ENCODE results near the gene ACSM2A. TPM values are rescaled to one million over a fixed set of nuclear protein-coding genes. Genes with fewer than 3 reads are reported as not detected.
A peak's percentile ranks its signal among the peaks of the same experiment; 100 is the strongest.
"Not testable (repeated sequence)": the region's sequence is repeated elsewhere in the genome, so short reads cannot be mapped to it uniquely, and the experiment has no call there.

ACSM2A gene, protein sequence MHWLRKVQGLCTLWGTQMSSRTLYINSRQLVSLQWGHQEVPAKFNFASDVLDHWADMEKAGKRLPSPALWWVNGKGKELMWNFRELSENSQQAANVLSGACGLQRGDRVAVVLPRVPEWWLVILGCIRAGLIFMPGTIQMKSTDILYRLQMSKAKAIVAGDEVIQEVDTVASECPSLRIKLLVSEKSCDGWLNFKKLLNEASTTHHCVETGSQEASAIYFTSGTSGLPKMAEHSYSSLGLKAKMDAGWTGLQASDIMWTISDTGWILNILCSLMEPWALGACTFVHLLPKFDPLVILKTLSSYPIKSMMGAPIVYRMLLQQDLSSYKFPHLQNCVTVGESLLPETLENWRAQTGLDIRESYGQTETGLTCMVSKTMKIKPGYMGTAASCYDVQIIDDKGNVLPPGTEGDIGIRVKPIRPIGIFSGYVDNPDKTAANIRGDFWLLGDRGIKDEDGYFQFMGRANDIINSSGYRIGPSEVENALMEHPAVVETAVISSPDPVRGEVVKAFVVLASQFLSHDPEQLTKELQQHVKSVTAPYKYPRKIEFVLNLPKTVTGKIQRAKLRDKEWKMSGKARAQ
- not detected for total RNA-seq

DNA sequence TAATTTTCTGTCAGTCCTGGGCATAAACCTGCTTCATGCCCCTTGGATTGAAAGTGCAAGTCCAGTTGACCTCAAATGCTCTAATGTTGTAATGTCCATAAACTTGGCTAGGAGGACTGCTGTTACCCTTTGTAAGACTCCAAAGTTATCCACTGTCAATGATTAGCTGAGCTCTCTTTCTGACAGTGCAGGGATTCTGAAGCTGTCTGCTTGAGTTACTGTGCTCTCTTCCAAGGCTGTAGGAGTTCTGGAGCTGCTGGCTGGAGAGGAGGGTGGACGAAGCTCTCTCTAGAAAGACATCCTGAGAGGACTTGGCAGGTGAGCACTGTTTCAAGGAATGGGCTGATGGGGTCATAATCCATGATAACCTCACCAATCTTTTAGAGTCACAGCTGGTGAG, at the start of gene ACSM2A:
Gene ACSM2A, plus strand, starts transcription at position 158 of the 400 bp plus-strand sequence. CDS start 8,594 bp downstream, outside the sequence.
- not testable (repeated sequence) for H3K36me3 Mint-ChIP-seq; H3K9me3 Mint-ChIP-seq; H3K27me3 Mint-ChIP-seq; ATAC-seq; H3K4me1 Mint-ChIP-seq (ENCODE audit: low read depth in 2 of 2); H3K4me3 Mint-ChIP-seq; DNase-seq (ENCODE audit: low spot score); H3K27ac Mint-ChIP-seq

DNA sequence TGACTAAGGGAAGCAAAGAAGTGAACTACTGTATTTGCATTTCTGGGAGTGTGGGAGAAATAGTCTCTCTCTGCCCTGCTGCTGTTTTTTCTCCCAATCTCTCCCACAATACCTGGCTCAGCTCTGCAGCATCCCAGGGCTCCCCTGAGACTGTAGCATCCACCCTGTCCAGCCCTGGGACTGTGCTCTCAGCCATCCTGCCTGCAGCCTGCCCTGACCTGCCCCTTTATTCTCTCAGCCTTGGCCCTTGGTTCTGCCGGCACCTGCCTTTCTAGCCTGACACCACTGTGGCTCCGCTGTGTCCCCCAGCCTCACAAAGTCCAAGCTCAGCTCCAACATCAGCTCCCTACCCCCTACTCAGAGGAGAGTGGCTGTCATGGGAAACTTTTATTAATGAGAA, 48.7 kb upstream of the ACSM2A start:
- ATAC-seq (peak in 1 of 2 donors; percentile 29), DNase-seq (ENCODE audit: low spot score) (no peak)
- Mint-ChIP-seq H3K27ac (no peak overlapping the region), H3K4me3 (no peak overlapping the region), H3K36me3 (no peaks in the 10 kb centered on the region), H3K27me3 (peaks cover 8 to 18% of the 10 kb centered on the region in 2 donors), H3K4me1 (ENCODE audit: low read depth in 2 of 2) (no peaks in the 10 kb centered on the region), H3K9me3 (no peaks in the 10 kb centered on the region)

DNA sequence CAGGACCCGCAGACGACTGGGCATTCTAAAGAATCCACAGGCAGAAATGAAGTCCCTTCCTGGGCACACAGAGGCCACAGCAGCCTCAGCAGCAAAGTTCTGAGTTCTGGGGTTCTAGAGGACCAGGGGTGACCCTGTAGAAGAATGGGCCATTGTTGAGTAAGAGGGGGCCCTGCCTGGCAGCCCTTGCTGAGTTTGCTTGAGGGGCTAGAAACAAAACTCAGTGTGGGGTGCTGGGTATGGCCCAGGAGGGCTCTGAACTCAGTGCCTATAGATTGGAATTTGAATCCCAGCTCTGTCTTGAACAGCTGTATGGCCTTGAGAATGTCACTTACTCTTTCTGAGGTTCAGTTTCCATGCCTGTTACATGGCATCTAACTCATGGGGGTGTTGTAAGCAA, 46.7 kb upstream of the ACSM2A start, which contains the start of gene PDILT:
Gene PDILT, minus strand, starts transcription at position 101 of the 400 bp plus-strand sequence. CDS start 5,437 bp downstream, outside the sequence.
- peaks cover 8 to 18% of the 10 kb centered on the region in 2 donors for H3K27me3 Mint-ChIP-seq
- no peak for ATAC-seq
- no peaks in the 10 kb centered on the region for H3K4me1 Mint-ChIP-seq (ENCODE audit: low read depth in 2 of 2)
- no peaks in the 10 kb centered on the region for H3K9me3 Mint-ChIP-seq
- DNase-seq (ENCODE audit: low spot score), result no peak
- H3K36me3 Mint-ChIP-seq, result no peaks in the 10 kb centered on the region
- H3K4me3 Mint-ChIP-seq, result no peak within 1 kb of the TSS
- peak within 1 kb of the TSS in 1 of 2 donors; percentile 3 for H3K27ac Mint-ChIP-seq

DNA sequence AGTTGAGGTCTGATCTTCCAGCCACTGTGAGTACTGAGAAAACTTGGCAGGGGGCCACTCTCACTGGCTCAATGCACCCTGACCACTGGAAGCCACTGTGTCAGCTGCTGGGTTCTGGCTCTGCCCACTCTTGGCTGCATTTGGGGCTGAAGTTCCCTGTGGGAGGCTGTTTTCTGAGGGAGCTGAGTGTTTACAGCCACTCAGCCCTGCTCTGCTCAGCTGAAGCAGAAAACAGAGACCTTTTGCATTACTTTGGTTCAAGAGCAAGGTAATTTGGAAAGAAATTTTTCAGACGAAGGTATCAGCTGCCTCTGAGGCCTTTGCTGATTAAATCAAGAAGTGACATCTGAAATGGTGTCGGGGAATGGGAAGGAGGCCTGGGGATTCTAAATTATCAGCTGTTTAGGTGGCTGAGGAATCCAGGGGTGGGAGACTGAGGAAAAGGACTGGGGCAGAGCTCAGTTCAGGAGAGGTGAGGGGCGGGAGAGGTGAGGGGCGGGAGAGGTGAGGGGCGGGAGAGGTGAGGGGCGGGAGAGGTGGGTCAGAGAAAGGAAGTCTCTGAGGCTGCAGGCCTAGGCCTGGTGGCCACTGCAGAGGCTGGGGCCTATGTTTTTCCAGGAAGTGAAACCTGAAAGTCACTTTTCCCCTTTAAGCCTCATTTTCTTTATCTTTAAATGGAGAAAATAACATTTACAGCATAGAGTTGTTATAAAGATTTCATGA, 41.8 kb upstream of the ACSM2A start, which contains the start of gene ACSM5:
Gene ACSM5, plus strand, starts transcription at position 137 of the 723 bp plus-strand sequence. CDS start 1,951 bp downstream, outside the sequence.
- ATAC-seq (no peak), DNase-seq (ENCODE audit: low spot score) (no peak)
- Mint-ChIP-seq H3K4me1 (ENCODE audit: low read depth in 2 of 2) (no peaks in the 10 kb centered on the region), H3K27ac (no peak within 1 kb of the TSS), H3K36me3 (no peaks in the 10 kb centered on the region), H3K4me3 (no peak within 1 kb of the TSS), H3K27me3 (peaks cover 5% of the 10 kb centered on the region in 2 donors), H3K9me3 (no peaks in the 10 kb centered on the region)

DNA sequence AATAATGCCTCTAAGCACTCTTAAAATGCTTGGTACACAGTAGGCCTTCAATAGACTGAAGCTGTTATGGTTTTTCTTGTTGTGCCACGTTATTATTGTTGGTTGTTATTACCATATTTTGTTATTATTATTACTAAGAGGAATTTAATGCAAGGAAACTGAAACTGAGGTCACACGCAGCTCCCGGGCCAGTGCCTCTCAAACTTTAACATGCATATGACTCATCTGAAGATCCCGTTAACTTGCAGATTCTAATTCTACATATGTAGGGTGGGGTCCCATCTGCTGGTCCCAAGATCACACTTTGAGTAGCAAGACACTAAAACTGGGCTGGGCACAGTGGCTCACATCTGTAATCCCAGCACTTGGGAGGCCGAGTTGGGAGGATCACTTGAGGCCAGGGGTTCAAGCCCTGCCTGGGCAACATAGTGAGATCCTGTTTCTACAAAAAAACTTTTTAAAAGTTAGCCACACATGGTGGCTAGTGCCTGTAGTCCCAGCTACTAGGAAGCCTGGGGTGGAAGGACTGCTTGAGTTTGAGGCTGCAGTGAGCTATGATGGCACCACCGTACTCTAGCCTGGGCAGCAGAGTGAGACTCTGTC, 41.1 kb upstream of the ACSM2A start:
- DNase-seq (ENCODE audit: low spot score), result no peak
- Mint-ChIP-seq H3K9me3 (no peaks in the 10 kb centered on the region), H3K27ac (no peak overlapping the region), H3K4me1 (ENCODE audit: low read depth in 2 of 2) (no peaks in the 10 kb centered on the region), H3K27me3 (peaks cover 9% of the 10 kb centered on the region in 2 donors), H3K4me3 (no peak overlapping the region), H3K36me3 (no peaks in the 10 kb centered on the region)
- no peak for ATAC-seq

DNA sequence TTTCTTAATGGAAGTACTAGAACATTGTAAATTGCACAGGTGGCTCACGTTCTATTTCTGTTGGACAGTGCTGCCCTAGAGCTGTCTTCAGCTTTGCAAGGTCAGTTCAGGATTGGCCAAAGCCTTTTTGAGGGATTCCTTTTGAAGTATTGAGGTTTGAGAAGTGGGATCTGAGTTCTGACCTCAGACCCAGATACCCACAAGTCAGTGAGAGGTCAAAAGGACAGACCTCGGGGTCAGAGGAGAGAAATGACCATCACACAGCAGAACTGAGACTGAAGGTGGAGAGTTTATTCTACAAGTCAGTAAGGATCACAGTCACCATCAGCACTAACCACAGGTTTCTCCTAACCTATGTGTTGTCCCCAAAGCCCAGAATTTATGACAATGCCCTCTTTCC, 40.3 kb upstream of the ACSM2A start:
- H3K4me1 Mint-ChIP-seq (ENCODE audit: low read depth in 2 of 2), result no peaks in the 10 kb centered on the region
- H3K9me3 Mint-ChIP-seq, result no peaks in the 10 kb centered on the region
- DNase-seq (ENCODE audit: low spot score) (no peak), ATAC-seq (no peak)
- no peak overlapping the region for H3K4me3 Mint-ChIP-seq
- peaks cover 9% of the 10 kb centered on the region in 2 donors for H3K27me3 Mint-ChIP-seq
- H3K27ac Mint-ChIP-seq, result no peak overlapping the region
- no peaks in the 10 kb centered on the region for H3K36me3 Mint-ChIP-seq

DNA sequence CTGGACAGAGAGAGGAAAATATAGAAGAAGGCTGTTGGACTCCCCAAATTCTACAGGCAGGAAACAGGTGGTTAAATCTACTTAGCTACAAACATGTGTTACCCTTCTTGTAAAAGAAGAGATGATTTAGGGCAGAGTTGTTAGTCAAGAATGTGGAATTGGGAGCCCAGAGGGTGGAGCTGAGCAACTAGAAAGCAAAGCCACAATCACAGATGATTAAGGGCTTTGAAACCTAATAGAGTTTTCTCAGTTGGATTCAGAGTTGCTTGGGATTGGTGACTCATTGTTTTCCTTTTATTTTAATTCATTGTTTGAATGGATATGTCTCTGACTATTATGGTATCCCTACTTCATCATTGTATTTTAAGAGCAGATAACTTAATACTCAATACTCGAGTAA, 35.8 kb upstream of the ACSM2A start:
- ATAC-seq (no peak), DNase-seq (ENCODE audit: low spot score) (no peak)
- Mint-ChIP-seq H3K36me3 (no peaks in the 10 kb centered on the region), H3K27me3 (peaks cover 9 to 14% of the 10 kb centered on the region in 2 donors), H3K4me3 (no peak overlapping the region), H3K4me1 (ENCODE audit: low read depth in 2 of 2) (no peaks in the 10 kb centered on the region), H3K27ac (no peak overlapping the region), H3K9me3 (no peaks in the 10 kb centered on the region)

DNA sequence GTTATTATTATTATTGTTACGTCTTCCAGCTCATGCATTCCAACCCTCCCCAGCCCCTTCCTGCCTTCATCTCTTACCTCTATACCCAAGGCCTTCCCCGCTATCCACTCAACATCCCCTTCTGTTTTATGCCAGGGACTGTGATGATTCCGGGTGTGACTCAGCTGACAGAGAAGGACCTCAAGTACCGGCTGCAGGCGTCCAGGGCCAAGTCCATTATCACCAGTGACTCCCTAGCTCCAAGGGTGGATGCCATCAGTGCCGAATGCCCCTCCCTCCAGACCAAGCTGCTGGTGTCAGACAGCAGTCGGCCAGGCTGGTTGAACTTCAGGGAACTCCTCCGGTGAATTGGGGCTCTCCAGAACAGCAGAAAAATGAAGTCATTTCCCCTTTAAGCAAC, 32.2 kb upstream of the ACSM2A start:
- not testable (repeated sequence) for H3K9me3 Mint-ChIP-seq; H3K27ac Mint-ChIP-seq; DNase-seq (ENCODE audit: low spot score); H3K36me3 Mint-ChIP-seq; H3K4me3 Mint-ChIP-seq; H3K4me1 Mint-ChIP-seq (ENCODE audit: low read depth in 2 of 2)
- ATAC-seq, result peak in 1 of 2 donors; percentile 32
- H3K27me3 Mint-ChIP-seq, result peaks cover 9 to 14% of the 10 kb centered on the region in 2 donors

DNA sequence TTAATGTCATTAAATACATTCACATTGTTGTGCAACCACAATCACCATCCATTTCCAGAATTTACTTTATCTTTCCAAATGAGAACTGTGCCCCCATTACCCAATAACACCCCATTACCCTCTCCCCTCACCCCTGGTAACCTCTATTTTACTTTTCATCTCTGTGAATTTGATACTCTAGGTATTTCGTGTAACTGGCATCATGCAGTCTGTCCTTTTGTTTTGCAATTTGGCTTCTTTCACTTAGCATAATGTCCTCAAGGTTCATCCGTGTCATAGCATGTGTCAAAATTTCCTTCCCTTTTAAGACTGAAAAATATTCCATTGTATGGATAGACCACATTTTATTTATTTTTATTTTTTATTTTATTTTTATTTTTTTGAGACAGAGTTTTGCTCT, 29.6 kb upstream of the ACSM2A start:
- not testable (repeated sequence) for H3K9me3 Mint-ChIP-seq; ATAC-seq; H3K4me1 Mint-ChIP-seq (ENCODE audit: low read depth in 2 of 2); DNase-seq (ENCODE audit: low spot score); H3K27me3 Mint-ChIP-seq; H3K4me3 Mint-ChIP-seq; H3K27ac Mint-ChIP-seq; H3K36me3 Mint-ChIP-seq

DNA sequence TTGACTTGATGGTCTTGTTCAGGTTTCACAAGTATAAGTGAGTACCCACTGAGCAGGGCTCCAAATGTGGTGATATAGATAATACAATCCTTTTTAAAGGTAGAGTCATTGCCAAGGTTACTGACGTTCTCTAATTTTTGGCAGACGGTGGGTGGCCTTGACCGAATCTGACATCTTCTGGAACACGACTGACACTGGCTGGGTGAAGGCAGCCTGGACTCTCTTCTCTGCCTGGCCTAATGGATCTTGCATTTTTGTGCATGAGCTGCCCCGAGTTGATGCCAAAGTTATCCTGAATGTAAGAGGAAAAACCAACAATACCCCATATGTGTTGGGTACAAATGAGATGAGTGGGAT, 27.6 kb upstream of the ACSM2A start:
- H3K27me3 Mint-ChIP-seq, result not testable (repeated sequence)

DNA sequence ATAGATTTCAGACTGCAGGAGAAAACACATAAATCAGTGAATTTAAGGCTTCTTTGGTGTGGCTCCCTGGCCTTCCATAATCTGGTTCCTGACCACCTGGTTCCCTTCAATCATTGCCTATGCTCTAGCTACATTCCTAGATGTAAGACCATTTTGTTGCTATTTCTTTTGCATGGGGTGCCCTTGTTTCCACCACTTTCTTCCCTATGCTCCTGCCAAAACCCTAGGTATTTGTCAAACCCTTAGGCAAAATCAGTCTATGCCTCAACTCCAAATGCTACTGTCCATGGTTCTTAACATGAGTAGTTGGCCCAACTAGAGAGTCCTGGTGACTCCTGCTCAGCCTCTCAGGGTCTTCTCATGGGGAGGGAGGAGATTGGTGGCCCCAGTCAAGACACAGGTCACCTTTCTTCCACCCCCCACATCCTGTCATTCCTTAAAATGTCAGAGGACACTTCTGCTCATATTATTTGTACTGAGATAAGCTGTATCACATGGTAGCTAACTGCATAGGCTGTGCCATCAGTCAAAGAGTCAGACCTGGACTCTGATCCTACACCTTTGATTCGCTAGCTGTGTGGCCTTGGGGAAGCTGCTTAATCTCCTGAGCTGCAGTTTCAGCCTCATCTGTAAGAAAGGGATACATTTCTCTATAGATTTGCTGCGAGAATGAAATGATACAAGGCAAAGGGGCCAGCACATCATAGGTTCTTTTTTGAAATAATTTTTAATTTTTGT, 27.0 kb upstream of the ACSM2A start:
- DNase-seq (ENCODE audit: low spot score) (no peak), ATAC-seq (no peak)
- H3K36me3 Mint-ChIP-seq, result no peaks in the 10 kb centered on the region
- no peak overlapping the region for H3K4me3 Mint-ChIP-seq
- H3K4me1 Mint-ChIP-seq (ENCODE audit: low read depth in 2 of 2), result no peaks in the 10 kb centered on the region
- no peak overlapping the region for H3K27ac Mint-ChIP-seq
- peaks cover 4% of the 10 kb centered on the region for H3K9me3 Mint-ChIP-seq
- H3K27me3 Mint-ChIP-seq, result peaks cover 2 to 5% of the 10 kb centered on the region in 2 donors

More for the DNA sequence above, 27.6 kb upstream of the ACSM2A start:
- H3K4me1 Mint-ChIP-seq (ENCODE audit: low read depth in 2 of 2); H3K36me3 Mint-ChIP-seq; H3K27ac Mint-ChIP-seq; H3K4me3 Mint-ChIP-seq; ATAC-seq; DNase-seq (ENCODE audit: low spot score); H3K9me3 Mint-ChIP-seq: not testable (repeated sequence)

DNA sequence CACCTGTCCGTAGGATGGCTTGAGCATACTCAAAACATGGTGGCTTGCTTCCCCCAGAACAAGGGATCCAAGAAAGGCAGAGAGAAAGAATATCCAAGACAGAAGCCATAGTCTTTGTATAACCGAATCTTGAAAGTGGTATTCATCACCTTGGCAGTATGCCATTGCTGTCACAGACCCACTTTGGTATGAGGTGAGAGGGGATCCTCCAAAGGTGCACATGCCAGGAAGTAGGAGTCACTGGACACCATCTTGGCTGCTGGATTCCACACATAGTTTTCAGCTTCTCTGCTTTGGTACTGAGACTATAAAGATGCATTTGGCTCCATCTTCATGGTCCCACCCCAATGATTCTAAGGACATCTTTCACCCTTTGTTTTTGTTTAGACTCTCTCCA, 23.9 kb upstream of the ACSM2A start:
- not testable (repeated sequence) for H3K4me1 Mint-ChIP-seq (ENCODE audit: low read depth in 2 of 2); H3K27ac Mint-ChIP-seq; ATAC-seq; H3K27me3 Mint-ChIP-seq; H3K4me3 Mint-ChIP-seq; H3K9me3 Mint-ChIP-seq; DNase-seq (ENCODE audit: low spot score); H3K36me3 Mint-ChIP-seq

DNA sequence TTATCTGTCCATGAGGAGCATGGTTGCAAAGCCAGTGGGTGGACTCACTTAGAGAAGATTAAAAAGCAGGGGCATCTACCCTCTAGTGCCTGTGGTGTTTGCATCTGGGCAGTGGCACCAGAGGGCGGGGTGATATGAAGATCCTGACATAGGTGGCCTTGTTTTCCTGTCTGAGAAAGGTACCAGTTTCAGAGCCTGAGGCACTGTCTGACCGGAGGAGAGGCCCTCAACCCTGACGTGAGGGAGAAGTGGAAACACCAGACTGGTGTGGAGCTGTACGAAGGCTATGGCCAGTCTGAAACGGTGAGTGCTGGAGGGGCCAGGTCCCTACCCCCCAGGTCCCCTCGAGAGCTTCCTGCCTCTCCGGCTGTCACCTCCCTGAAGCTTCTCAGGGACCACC, 21.8 kb upstream of the ACSM2A start:
- H3K4me3 Mint-ChIP-seq; H3K27me3 Mint-ChIP-seq; DNase-seq (ENCODE audit: low spot score); H3K9me3 Mint-ChIP-seq; H3K4me1 Mint-ChIP-seq (ENCODE audit: low read depth in 2 of 2); H3K27ac Mint-ChIP-seq; ATAC-seq; H3K36me3 Mint-ChIP-seq: not testable (repeated sequence)

Measured in natural killer cell treated with Interleukin-12 subunit alpha and Interleukin-12 subunit beta and Interleukin-15 and Interleukin-18, amount 100 ng/mL, for 72 hours (primary cell).